HG03159 (cell line): ENCODE data around the gene PRPSAP1.

ENCODE experiments used
- ATAC-seq: cut with Tn5 transposase; IDR thresholded peaks from one replicate; pipeline ENCODE4 v1.9.1; 2021; ENCODE audit warnings: mild to moderate bottlenecking, moderate library complexity; ENCODE audit not compliant: unreplicated experiment

The PRPSAP1 gene, protein sequence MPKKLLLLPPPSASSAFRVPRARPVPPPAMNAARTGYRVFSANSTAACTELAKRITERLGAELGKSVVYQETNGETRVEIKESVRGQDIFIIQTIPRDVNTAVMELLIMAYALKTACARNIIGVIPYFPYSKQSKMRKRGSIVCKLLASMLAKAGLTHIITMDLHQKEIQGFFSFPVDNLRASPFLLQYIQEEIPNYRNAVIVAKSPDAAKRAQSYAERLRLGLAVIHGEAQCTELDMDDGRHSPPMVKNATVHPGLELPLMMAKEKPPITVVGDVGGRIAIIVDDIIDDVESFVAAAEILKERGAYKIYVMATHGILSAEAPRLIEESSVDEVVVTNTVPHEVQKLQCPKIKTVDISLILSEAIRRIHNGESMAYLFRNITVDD

DNA sequence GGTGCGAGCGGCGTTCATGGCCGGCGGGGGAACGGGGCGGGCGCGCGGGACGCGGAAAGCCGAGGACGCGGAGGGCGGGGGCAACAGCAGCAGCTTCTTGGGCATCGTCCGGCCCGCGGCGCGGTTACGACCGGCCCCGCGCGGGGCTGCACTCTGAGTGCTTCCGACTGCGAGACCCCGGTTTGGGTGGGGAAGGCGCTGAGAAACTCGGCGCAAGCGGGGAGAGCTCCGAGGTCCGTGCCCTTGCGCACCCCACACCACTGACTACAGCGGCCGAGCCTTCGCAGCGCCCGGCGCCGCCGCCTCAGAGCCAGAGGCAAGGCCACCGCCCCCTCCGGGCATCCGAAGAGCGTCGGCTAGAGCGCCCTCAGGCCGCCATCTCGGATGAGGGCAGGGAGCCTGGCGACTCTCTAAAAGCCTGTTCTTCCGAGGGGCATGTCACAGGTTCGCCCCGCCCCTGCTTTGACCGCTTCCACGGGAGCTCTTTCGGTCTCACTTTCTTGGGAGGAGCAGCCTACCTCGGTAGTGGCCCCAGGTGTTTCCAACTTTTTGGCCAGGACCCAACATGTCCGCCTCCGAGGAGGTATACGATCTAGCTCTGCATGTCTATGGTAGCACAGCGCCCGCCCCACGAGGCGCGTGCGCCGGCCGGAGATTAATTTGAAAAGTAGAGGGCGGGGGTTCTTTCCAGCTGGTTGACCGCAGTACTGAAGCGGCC, at the start of gene PRPSAP1:
TSS of gene PRPSAP1 (minus strand) at position 318 of the 718 bp plus-strand sequence. CDS start at position 105, 213 bp downstream.
- ATAC-seq = peak; percentile 87

DNA sequence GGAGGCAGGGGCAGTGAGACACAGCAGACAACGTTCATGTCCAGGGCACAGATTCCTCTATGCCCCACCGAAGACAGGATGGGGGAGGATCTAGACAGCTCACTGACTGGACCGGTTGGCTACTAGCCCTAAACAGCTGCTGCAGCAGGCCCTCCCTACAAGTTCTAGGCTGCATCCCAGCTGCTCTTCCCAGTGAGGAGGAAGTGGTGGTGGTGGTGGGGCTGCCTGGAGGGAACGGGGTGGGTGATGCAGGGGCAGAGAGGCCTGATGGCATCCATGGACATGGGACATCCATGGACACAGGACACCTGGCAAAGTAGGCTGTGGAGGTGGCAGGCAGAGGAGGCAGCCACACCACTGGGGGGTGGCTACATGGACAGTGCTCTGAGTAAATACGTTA, 49.0 kb upstream of the PRPSAP1 start:
- no peak for ATAC-seq

DNA sequence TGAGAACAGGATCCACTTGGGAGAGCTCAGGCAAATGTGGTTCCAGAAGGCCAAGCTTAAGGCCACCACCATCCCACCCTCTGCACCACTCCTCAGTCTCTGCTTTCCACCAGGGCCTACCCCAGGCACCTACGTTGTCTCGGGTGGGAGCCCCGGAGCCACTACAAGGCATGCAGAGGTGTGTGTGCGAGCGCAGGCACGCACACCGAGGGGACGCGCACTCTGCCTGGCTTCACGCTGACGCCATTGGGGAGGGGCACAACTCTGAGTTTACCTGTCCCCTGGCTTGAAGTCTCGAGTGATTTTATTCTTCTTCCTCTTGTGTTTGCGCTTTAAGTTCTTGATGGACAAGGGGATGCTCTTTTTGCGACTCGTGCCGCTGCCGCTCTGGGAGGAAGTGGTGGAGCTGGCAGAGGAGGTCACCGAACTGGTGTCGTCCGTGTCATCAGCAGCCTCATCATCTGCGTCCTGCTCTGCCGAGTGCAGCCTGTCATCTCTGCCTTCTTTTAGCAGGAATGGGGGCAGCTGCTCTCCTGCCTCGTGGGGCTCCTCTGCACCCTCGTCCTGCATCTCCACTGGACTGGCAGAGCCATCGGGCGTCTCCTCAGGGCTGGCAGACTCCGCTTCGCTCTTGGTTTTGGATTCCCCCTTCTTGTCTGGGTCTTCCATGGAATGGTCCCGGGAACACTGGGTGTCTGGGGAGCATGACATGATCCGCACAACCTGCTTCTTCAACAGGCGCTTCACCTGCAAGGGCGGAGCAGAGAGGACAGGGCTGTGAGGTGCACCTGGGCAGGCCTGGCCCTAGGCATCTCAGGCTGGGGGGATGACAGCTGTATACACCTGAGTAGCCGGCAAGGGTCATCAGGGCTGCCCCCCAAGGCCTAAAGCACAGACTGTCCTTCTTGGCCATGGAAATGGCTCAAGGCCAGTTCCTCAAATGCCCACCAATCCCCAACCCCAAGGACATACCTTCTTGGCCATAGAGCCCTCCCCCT, 45.8 kb upstream of the PRPSAP1 start:
- ATAC-seq = no peak

DNA sequence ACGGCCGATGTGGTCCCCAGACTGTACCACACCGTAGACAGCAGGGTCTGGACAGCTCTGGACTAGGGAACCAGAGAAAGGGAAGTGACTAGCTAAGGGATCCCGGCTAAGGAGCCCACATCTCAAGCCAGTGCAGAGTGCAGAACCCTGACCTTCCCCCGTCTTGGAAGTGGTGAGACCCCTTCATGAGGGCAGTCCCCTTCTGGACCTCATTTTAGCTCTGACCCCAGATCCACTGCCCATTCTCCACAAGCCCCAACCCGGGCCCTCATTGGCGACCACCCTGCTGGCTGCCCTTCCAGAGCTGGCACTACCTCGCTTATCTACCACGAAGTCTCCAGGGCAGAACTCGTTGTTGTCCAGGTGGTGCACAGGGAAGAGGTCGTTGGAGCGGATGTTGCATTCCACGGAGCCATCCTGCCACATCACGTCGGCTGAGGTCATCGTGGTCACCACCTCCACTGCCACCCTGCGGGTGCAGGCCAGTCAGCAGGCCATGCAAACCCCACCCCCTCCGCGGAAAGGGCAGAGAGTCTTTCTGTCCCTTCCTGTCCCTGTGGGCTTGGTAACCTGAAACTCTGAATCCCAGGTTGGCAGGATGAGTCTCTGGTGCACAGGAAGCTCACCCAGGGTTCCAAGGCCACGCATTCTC, 44.9 kb upstream of the PRPSAP1 start:
- no peak for ATAC-seq

DNA sequence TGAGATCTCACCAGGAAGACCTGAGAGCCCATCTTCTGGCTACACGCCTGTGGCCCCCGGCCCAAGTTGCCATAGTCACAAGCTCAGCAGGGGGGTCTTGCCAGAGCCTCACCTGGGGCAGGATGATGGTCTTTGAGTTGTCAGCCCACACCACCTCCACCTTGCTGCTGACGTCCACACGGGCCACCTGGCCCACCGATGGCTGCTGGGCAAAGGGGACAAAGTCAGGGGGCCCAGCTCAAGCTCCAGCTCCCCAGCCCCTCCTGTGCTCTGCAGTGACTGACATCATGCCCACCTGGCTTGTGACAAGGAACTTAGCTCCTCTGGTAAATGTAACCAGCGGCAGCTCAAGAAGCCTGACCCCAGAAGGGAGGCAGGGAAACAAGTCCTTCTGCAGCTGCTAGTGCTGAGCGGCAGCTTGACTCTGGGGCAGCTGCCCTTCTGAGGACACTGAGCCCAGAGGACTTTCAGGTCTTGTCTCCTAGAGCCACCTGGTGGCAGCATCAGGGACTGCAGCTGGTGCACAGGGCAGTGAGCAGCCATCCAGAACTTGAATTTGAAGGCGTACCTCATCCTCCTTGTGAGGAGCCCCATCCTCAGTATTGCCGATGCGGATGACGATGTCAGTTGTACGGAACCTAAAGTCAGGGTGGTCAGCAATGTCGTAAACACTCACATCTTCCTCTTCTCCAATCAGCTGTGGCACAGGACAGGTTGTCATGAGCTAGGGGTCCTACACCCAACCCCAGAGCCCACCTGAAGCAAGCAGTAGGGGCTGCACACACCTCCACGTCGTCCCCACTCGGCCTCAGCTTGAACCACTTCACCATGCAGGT, 44.2 kb upstream of the PRPSAP1 start:
- no peak for ATAC-seq

DNA sequence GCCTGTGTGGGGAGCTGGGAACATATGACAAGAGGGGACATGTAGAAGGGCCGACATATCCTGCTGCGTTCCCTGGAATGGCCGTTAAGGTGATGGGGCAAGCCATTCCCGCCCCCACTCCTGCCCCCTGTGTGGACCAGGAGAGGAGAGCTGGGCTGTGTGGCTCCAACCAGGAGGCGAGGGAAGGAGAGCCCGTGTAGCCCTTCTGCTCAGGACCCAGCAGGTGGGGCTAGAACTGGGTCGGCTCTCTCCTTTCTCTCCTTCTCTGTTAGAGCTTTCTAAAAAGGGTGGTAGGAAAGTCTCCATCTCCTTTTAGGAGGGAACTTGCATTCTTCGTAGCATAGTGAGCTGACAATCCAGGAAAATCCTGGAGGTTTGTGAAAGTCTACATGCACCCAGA, 43.5 kb upstream of the PRPSAP1 start:
- no peak for ATAC-seq

- no peak for ATAC-seq
Measured at GRCh38 chr17:76395980-76396379, 42.3 kb upstream of the PRPSAP1 start.

- no peak for ATAC-seq
Measured at GRCh38 chr17:76394166-76394565, 40.5 kb upstream of the PRPSAP1 start.

- no peak for ATAC-seq
Measured at GRCh38 chr17:76391200-76391715, 37.5 kb upstream of the PRPSAP1 start.

DNA sequence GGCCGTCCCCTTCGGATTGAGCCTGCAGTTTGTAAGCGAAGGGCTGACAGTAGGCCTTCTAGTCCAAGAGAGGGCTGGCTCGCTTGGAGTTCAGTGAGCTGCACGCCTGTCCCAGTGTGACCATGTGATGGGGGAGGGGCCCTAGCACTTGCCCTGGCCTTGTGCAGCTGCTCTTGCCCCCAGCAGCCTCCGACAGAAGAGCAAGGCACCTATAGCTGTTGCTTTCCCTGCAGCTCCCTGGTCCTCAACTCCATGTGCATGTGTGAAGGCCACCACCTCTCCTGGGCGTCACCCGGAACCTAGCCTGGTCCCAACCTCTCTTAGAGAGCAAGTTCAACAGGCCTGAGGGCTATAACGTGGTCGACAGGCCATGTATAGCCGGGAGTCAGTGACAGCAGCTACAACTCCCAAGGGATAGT, 36.3 kb upstream of the PRPSAP1 start:
- ATAC-seq = no peak

GRCh38 chr17:76388966-76389888, 35.5 kb upstream of the PRPSAP1 start:
- ATAC-seq = no peak

DNA sequence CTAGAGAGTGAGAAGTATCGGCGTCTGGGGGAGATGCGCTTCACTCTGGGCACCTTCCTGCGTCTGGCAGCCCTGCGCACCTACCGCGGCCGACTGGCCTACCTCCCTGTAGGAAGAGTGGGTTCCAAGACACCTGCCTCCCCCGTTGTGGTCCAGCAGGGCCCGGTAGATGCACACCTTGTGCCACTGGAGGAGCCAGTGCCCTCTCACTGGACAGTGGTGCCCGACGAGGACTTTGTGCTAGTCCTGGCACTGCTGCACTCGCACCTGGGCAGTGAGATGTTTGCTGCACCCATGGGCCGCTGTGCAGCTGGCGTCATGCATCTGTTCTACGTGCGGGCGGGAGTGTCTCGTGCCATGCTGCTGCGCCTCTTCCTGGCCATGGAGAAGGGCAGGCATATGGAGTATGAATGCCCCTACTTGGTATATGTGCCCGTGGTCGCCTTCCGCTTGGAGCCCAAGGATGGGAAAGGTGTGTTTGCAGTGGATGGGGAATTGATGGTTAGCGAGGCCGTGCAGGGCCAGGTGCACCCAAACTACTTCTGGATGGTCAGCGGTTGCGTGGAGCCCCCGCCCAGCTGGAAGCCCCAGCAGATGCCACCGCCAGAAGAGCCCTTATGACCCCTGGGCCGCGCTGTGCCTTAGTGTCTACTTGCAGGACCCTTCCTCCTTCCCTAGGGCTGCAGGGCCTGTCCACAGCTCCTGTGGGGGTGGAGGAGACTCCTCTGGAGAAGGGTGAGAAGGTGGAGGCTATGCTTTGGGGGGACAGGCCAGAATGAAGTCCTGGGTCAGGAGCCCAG, 33.5 kb upstream of the PRPSAP1 start:
- no peak for ATAC-seq

GRCh38 chr17:76385892-76386786, 32.4 kb upstream of the PRPSAP1 start:
- ATAC-seq = no peak

- ATAC-seq = no peak
Measured at GRCh38 chr17:76384987-76385891, 31.5 kb upstream of the PRPSAP1 start.

DNA sequence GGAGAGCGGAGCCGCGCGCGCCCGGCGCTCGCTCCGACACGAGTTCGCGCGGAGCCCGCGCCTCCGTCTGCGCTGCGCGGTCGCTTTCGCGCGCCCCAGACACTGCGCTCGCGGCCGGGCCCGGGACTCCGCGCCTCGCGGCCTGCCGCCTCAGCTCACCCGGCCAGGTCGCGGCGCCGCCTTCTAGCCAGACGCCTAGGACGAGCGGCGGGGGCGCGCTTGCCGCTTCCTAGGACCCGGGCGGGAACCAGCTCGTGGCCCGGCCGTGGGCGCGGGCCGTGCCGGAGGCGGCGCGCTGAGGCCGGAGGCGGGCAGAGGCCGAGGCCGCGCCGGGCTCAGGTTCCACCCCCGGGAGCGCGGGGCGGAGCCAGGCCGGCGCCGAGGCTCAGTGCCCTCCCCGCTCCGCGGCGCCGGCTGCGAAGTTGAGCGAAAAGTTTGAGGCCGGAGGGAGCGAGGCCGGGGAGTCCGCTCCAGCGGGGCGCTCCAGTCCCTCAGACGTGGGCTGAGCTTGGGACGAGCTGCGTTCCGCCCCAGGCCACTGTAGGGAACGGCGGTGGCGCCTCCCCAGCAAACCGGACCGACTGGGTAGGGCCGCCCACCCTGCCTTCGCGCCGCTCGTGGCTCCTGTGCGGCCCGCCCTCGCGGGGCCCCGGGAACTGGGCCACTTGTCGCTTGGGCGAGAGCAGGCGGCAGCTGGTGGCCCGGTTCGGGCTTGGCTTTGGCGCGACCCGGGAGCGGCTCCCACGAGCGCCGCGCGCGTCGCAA, 30.7 kb upstream of the PRPSAP1 start, which contains the start of gene SPHK1:
TSS of gene SPHK1 (plus strand) at position 388 of the 765 bp plus-strand sequence. CDS start 1,036 bp downstream, outside the sequence.
- peak; percentile 60 for ATAC-seq
